ENCODE results near the gene CCDC159.

Gene CCDC159

GRCh38 chr19:11379857-11380350 lies 33.6 kb downstream of the CCDC159 start:
- TF ChIP-seq CTCF (IDR thresholded peaks at IDR 0.05; ENCODE audit: borderline replicate concordance, insufficient read depth, low read depth, low read length), result no peak

GRCh38 chr19:11380653-11381537 lies 34.6 kb downstream of the CCDC159 start:
- TF ChIP-seq CTCF (IDR thresholded peaks at IDR 0.05; ENCODE audit: borderline replicate concordance, insufficient read depth, low read depth, low read length), result peak; percentile 79
- H3K4me3 ChIP-seq (ENCODE audit: low read depth, low read length), result peak overlapping the region; percentile 87

More at GRCh38 chr19:11379857-11380350, 33.6 kb downstream of the CCDC159 start:
- H3K4me3 ChIP-seq (ENCODE audit: low read depth, low read length), result no peak overlapping the region

- TF ChIP-seq CTCF (IDR thresholded peaks at IDR 0.05; ENCODE audit: borderline replicate concordance, insufficient read depth, low read depth, low read length), result peak; percentile 86
- H3K4me3 ChIP-seq (ENCODE audit: low read depth, low read length), result no peak overlapping the region
Measured at GRCh38 chr19:11382898-11383705, 36.8 kb downstream of the CCDC159 start.

GRCh38 chr19:11383706-11384048 lies 37.4 kb downstream of the CCDC159 start:
- TF ChIP-seq CTCF (IDR thresholded peaks at IDR 0.05; ENCODE audit: borderline replicate concordance, insufficient read depth, low read depth, low read length), result no peak
- H3K4me3 ChIP-seq (ENCODE audit: low read depth, low read length), result no peak overlapping the region

- no peak for TF ChIP-seq CTCF (IDR thresholded peaks at IDR 0.05; ENCODE audit: borderline replicate concordance, insufficient read depth, low read depth, low read length)
- no peak overlapping the region for H3K4me3 ChIP-seq (ENCODE audit: low read depth, low read length)
Measured at GRCh38 chr19:11384778-11385129, 38.4 kb downstream of the CCDC159 start.

GRCh38 chr19:11387162-11388034 lies 41.1 kb downstream of the CCDC159 start:
- TF ChIP-seq CTCF (IDR thresholded peaks at IDR 0.05; ENCODE audit: borderline replicate concordance, insufficient read depth, low read depth, low read length), result no peak
- no peak overlapping the region for H3K4me3 ChIP-seq (ENCODE audit: low read depth, low read length)

Measured in GM12875 (cell line).